WTC11 (cell line): ENCODE measurements around the gene KRI1. TPM values are rescaled to one million over a fixed set of nuclear protein-coding genes. Genes with fewer than 3 reads are reported as not detected.

Source experiments
- ATAC-seq: fragments of 200-7000 bp; cut with Tn5 transposase; 2 replicates; pipeline ENCODE4 v1.10.0; 2021; ENCODE audit warnings: mild to moderate bottlenecking, moderate library complexity
- CTCF ChIA-PET: fragments of 300-600 bp; sonication (Branson Sonifier 250); formaldehyde crosslinking; loops from one replicate; lab custom pipeline; 2021; ENCODE audit warnings: antibody characterized with exemption; lab: Charles Lee
- POLR2A ChIA-PET: fragments of 350-600 bp; sonication (Branson Sonifier 250); formaldehyde crosslinking; loops from one replicate; lab custom pipeline; 2021; ENCODE audit warnings: antibody characterized with exemption; lab: Charles Lee
- DNase-seq: peaks from one replicate; pipeline ENCODE4 v3.0.0; 2021; ENCODE audit warnings: low spot score
- H3K27ac Mint-ChIP-seq: 2 replicates; pipeline ENCODE4 v1.8.0; 2021; ENCODE audit warnings: mixed read lengths
- H3K27me3 Mint-ChIP-seq: 2 replicates; pipeline ENCODE4 v1.8.0; 2021; ENCODE audit warnings: low read depth, mild to moderate bottlenecking, moderate library complexity, mixed read lengths
- H3K36me3 Mint-ChIP-seq: 2 replicates; pipeline ENCODE4 v1.8.0; 2021; ENCODE audit warnings: mixed read lengths
- H3K4me1 Mint-ChIP-seq: 2 replicates; pipeline ENCODE4 v1.8.0; 2022; ENCODE audit warnings: mixed read lengths
- H3K4me3 Mint-ChIP-seq: 2 replicates; pipeline ENCODE4 v1.8.0; 2021; ENCODE audit warnings: mild to moderate bottlenecking, moderate library complexity, mixed read lengths
- H3K9me3 Mint-ChIP-seq: 2 replicates; pipeline ENCODE4 v1.8.0; 2021; ENCODE audit warnings: mixed read lengths
- CREB1 ChIP-seq: sonication (generic); formaldehyde crosslinking; IDR thresholded peaks from 2 replicates; pipeline ENCODE4 v1.8.0; 2023; ENCODE audit warnings: mild to moderate bottlenecking, missing genetic modification reagents
- E2F4 ChIP-seq: sonication (generic); formaldehyde crosslinking; IDR thresholded peaks from 2 replicates; pipeline ENCODE4 v1.8.1; 2022; ENCODE audit warnings: low read depth, mild to moderate bottlenecking, moderate library complexity, missing genetic modification reagents, borderline replicate concordance
- ELF4 ChIP-seq: sonication (generic); formaldehyde crosslinking; IDR thresholded peaks from 2 replicates; pipeline ENCODE4 v1.8.1; 2022; ENCODE audit warnings: low read depth, mild to moderate bottlenecking, moderate library complexity, missing genetic modification reagents
- EMX1 ChIP-seq: fragments of 250-450 bp; sonication (Bioruptor Pico); IDR thresholded peaks from 2 replicates; pipeline ENCODE4 v1.8.0; 2021; ENCODE audit warnings: mild to moderate bottlenecking
- ETV6 ChIP-seq: sonication (generic); formaldehyde crosslinking; IDR thresholded peaks from 2 replicates; pipeline ENCODE4 v1.8.1; 2022; ENCODE audit warnings: mild to moderate bottlenecking, missing genetic modification reagents
- FOXJ3 ChIP-seq: sonication (generic); formaldehyde crosslinking; IDR thresholded peaks from 2 replicates; pipeline ENCODE4 v1.9.0; 2021; ENCODE audit warnings: missing genetic modification reagents, mild to moderate bottlenecking, borderline replicate concordance
- FOXP1 ChIP-seq: sonication (generic); formaldehyde crosslinking; IDR thresholded peaks from 2 replicates; pipeline ENCODE4 v1.8.0; 2022; ENCODE audit warnings: missing genetic modification reagents, mild to moderate bottlenecking, moderate library complexity, borderline replicate concordance
- FOXP4 ChIP-seq: sonication (generic); formaldehyde crosslinking; IDR thresholded peaks from 2 replicates; pipeline ENCODE4 v1.8.0; 2022; ENCODE audit warnings: mild to moderate bottlenecking, missing genetic modification reagents
- GTF2I ChIP-seq: fragments of 250-450 bp; sonication (Bioruptor Pico); conservative IDR thresholded peaks from 2 replicates; pipeline ENCODE4 v1.4.0; 2021; ENCODE audit warnings: mild to moderate bottlenecking
- IRF1 ChIP-seq: sonication (generic); formaldehyde crosslinking; IDR thresholded peaks from 2 replicates; pipeline ENCODE4 v1.8.0; 2023; ENCODE audit warnings: missing genetic modification reagents
- JUN ChIP-seq: sonication (generic); formaldehyde crosslinking; IDR thresholded peaks from 2 replicates; pipeline ENCODE4 v1.8.0; 2023; ENCODE audit warnings: mild to moderate bottlenecking, missing genetic modification reagents
- NFYB ChIP-seq: sonication (generic); formaldehyde crosslinking; conservative IDR thresholded peaks from 2 replicates; pipeline ENCODE4 v1.8.0; 2022; ENCODE audit warnings: low read depth, missing genetic modification reagents
- SP1 ChIP-seq: sonication (generic); formaldehyde crosslinking; conservative IDR thresholded peaks from 2 replicates; pipeline ENCODE4 v1.8.1; 2022; ENCODE audit warnings: missing genetic modification reagents
- STAT6 ChIP-seq: sonication (generic); formaldehyde crosslinking; conservative IDR thresholded peaks from 2 replicates; pipeline ENCODE4 v1.8.1; 2023; ENCODE audit warnings: mild to moderate bottlenecking, low read depth, missing genetic modification reagents, moderate library complexity
- TEAD4 ChIP-seq: sonication (generic); formaldehyde crosslinking; IDR thresholded peaks from 2 replicates; pipeline ENCODE4 v1.8.0; 2022; ENCODE audit warnings: mild to moderate bottlenecking, missing genetic modification reagents
- USF2 ChIP-seq: sonication (generic); formaldehyde crosslinking; IDR thresholded peaks from 2 replicates; pipeline ENCODE4 v1.8.1; 2023; ENCODE audit warnings: mild to moderate bottlenecking, missing genetic modification reagents, moderate library complexity
- ZBTB43 ChIP-seq: sonication (generic); formaldehyde crosslinking; IDR thresholded peaks from 2 replicates; pipeline ENCODE4 v1.8.1; 2023; ENCODE audit warnings: mild to moderate bottlenecking, missing genetic modification reagents
- ZNF317 ChIP-seq: sonication (generic); formaldehyde crosslinking; IDR thresholded peaks from 2 replicates; pipeline ENCODE4 v1.8.1; 2023; ENCODE audit warnings: low read depth, mild to moderate bottlenecking, moderate library complexity, missing genetic modification reagents, borderline replicate concordance
- ZNF396 ChIP-seq: fragments of 250-450 bp; sonication (Bioruptor Pico); IDR thresholded peaks from 2 replicates; pipeline ENCODE4 v1.8.0; 2021; ENCODE audit warnings: mild to moderate bottlenecking, moderate library complexity, borderline replicate concordance
- total RNA-seq: library from RNA; stranded (reverse); gene quantifications from 3 replicates; pipeline ENCODE4 v1.2.3, GENCODE V29; 2021

KRI1 gene
- total RNA-seq, 1 experiment from 2014 or later = 43.6 TPM

GRCh38 chr19:10603873-10604459, 38.2 kb upstream of the KRI1 start (continued):
- no peak for TF ChIP-seq NFYB (CRISPR knock-in tag)
- TF ChIP-seq TEAD4 (CRISPR knock-in tag) = no peak
- TF ChIP-seq E2F4 (CRISPR knock-in tag) = no peak
- no peak for TF ChIP-seq EMX1
- no peak for TF ChIP-seq FOXP1

- Mint-ChIP-seq H3K4me1 (peaks cover 12% of the 10 kb centered on the region), H3K36me3 (peaks cover 5% of the 10 kb centered on the region; the same call in 1 of the 2 replicates), H3K27me3 (peaks cover 18% of the 10 kb centered on the region), H3K9me3 (peaks cover 6% of the 10 kb centered on the region), H3K4me3 (peak overlapping the region; percentile 84), H3K27ac (no peak overlapping the region)
- CTCF ChIA-PET = interaction anchor here (0.8 to 3.4 kb wide), 7 partner anchors 22 to 98 kb away, joined by 3 to 46 read pairs (median 5); partner anchors contain the start of gene SLC44A2
- POLR2A ChIA-PET = no interaction called here
- peak; percentile 36 for DNase-seq
- ATAC-seq = 0 out of 2 replicates have a peak, but pooled peaks have one; percentile 9
- TF ChIP-seq USF2 (CRISPR knock-in tag) (peak; percentile 27; the same call in 1 of the 2 replicates), STAT6 (CRISPR knock-in tag) (no peak)
Measured at GRCh38 chr19:10603084-10603872, 37.5 kb upstream of the KRI1 start.

GRCh38 chr19:10602330-10603083, 36.7 kb upstream of the KRI1 start:
- ATAC-seq (peak; percentile 95), DNase-seq (peak; percentile 91)
- Mint-ChIP-seq H3K36me3 (peaks cover 5% of the 10 kb centered on the region; the same call in 1 of the 2 replicates), H3K4me3 (peak overlapping the region; percentile 84), H3K27ac (no peak overlapping the region), H3K4me1 (peaks cover 12% of the 10 kb centered on the region), H3K9me3 (peaks cover 6% of the 10 kb centered on the region), H3K27me3 (peaks cover 18% of the 10 kb centered on the region)
- ChIA-PET POLR2A (interaction anchor here (0.7 kb wide), 2 partner anchors 21 to 40 kb away, joined by 3 read pairs; no protein-coding TSS in a partner anchor), CTCF (interaction anchor here (0.5 to 3.4 kb wide), 15 partner anchors 21 to 221 kb away, joined by 3 to 46 read pairs (median 5); partner anchors contain the start of gene SLC44A2)
- TF ChIP-seq GTF2I (no peak), JUN (no peak), ZNF317 (CRISPR knock-in tag) (no peak), FOXP4 (CRISPR knock-in tag) (peak; percentile 48; the same call in 1 of the 2 replicates), CREB1 (no peak), ZNF396 (CRISPR knock-in tag) (no peak), ZBTB43 (CRISPR knock-in tag) (peak; percentile 46; the same call in 1 of the 2 replicates), ELF4 (CRISPR knock-in tag) (no peak), FOXJ3 (no peak), ETV6 (CRISPR knock-in tag) (peak; percentile 62; the same call in 1 of the 2 replicates), IRF1 (CRISPR knock-in tag) (0 out of 2 replicates have a peak, but pooled peaks have one; percentile 14), FOXP1 (peak; percentile 60; the same call in 1 of the 2 replicates), SP1 (CRISPR knock-in tag) (peak; percentile 55; the same call in 1 of the 2 replicates)
